H1 (cell line): ENCODE data around the gene HOATZ. TPM values are rescaled to one million over a fixed set of nuclear protein-coding genes. Genes with fewer than 3 reads are reported as not detected.

ENCODE experiments used
- polyA plus RNA-seq, 7 experiments: library from polyadenylated mRNA; depleted of rRNA in 3 of 7; stranded (reverse) in 5 of 7; unstranded in 2 of 7; fragments of >200 nt in 5 of 7; fragments of 200-250 nt in 2 of 7; gene quantifications; 1 replicate in 5 of 7; 2 replicates in 1 of 7; 4 replicates in 1 of 7; pipeline versions ENCODE4 v1.2.1 to v1.2.3, GENCODE V29; 2011 to 2013; ENCODE audit warnings: missing spikeins in 2 of 7, mixed read lengths in 2 of 7
- total RNA-seq: library from RNA; stranded (reverse); fragmentation: NEBNext Ultra II Directional; extraction: Animal tissue kit (Norgen Biotek cat#: 25700); gene quantifications from 2 replicates; pipeline ENCODE4 v1.2.1, GENCODE V29; 2021
- TF ChIP-seq, protein P1 (sequence below): fragments of 300-600 bp; sonication (generic); IDR thresholded peaks from 2 replicates; pipeline ENCODE4 v1.7.1; 2012; ENCODE audit warnings: low read length, moderate library complexity, mild to moderate bottlenecking, inconsistent platforms; ENCODE audit not compliant: insufficient replicate concordance

HOATZ gene
- total and polyA plus RNA-seq, 2 of the 8 experiments (the other 6 are each of a cell fraction or from before 2014, with no cell fraction given), result not detected

DNA sequence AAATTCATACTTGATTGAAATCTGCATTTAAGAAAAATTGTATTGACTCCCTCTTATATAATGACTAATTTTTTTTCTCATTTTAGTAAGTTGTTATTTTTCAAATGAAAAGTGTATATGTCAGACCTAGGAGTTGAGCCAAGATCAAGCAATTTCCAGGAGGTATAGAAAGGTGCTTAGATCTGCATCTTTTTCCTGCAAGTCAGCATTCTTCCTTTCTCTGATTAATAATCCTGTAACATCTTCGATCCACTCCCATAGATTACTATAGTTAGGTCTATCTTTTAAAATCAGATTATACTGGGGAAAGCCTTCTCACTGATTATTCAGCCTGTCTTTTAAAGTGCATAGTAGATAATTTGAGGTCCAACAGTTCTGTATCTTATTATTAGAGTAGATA is 12.7 kb downstream of the HOATZ start (continued):
- TF ChIP-seq, protein P1, sequence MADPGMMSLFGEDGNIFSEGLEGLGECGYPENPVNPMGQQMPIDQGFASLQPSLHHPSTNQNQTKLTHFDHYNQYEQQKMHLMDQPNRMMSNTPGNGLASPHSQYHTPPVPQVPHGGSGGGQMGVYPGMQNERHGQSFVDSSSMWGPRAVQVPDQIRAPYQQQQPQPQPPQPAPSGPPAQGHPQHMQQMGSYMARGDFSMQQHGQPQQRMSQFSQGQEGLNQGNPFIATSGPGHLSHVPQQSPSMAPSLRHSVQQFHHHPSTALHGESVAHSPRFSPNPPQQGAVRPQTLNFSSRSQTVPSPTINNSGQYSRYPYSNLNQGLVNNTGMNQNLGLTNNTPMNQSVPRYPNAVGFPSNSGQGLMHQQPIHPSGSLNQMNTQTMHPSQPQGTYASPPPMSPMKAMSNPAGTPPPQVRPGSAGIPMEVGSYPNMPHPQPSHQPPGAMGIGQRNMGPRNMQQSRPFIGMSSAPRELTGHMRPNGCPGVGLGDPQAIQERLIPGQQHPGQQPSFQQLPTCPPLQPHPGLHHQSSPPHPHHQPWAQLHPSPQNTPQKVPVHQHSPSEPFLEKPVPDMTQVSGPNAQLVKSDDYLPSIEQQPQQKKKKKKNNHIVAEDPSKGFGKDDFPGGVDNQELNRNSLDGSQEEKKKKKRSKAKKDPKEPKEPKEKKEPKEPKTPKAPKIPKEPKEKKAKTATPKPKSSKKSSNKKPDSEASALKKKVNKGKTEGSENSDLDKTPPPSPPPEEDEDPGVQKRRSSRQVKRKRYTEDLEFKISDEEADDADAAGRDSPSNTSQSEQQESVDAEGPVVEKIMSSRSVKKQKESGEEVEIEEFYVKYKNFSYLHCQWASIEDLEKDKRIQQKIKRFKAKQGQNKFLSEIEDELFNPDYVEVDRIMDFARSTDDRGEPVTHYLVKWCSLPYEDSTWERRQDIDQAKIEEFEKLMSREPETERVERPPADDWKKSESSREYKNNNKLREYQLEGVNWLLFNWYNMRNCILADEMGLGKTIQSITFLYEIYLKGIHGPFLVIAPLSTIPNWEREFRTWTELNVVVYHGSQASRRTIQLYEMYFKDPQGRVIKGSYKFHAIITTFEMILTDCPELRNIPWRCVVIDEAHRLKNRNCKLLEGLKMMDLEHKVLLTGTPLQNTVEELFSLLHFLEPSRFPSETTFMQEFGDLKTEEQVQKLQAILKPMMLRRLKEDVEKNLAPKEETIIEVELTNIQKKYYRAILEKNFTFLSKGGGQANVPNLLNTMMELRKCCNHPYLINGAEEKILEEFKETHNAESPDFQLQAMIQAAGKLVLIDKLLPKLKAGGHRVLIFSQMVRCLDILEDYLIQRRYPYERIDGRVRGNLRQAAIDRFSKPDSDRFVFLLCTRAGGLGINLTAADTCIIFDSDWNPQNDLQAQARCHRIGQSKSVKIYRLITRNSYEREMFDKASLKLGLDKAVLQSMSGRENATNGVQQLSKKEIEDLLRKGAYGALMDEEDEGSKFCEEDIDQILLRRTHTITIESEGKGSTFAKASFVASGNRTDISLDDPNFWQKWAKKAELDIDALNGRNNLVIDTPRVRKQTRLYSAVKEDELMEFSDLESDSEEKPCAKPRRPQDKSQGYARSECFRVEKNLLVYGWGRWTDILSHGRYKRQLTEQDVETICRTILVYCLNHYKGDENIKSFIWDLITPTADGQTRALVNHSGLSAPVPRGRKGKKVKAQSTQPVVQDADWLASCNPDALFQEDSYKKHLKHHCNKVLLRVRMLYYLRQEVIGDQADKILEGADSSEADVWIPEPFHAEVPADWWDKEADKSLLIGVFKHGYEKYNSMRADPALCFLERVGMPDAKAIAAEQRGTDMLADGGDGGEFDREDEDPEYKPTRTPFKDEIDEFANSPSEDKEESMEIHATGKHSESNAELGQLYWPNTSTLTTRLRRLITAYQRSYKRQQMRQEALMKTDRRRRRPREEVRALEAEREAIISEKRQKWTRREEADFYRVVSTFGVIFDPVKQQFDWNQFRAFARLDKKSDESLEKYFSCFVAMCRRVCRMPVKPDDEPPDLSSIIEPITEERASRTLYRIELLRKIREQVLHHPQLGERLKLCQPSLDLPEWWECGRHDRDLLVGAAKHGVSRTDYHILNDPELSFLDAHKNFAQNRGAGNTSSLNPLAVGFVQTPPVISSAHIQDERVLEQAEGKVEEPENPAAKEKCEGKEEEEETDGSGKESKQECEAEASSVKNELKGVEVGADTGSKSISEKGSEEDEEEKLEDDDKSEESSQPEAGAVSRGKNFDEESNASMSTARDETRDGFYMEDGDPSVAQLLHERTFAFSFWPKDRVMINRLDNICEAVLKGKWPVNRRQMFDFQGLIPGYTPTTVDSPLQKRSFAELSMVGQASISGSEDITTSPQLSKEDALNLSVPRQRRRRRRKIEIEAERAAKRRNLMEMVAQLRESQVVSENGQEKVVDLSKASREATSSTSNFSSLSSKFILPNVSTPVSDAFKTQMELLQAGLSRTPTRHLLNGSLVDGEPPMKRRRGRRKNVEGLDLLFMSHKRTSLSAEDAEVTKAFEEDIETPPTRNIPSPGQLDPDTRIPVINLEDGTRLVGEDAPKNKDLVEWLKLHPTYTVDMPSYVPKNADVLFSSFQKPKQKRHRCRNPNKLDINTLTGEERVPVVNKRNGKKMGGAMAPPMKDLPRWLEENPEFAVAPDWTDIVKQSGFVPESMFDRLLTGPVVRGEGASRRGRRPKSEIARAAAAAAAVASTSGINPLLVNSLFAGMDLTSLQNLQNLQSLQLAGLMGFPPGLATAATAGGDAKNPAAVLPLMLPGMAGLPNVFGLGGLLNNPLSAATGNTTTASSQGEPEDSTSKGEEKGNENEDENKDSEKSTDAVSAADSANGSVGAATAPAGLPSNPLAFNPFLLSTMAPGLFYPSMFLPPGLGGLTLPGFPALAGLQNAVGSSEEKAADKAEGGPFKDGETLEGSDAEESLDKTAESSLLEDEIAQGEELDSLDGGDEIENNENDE, result no peak
